Measurements from ENCODE around the gene PPP3CA.

PPP3CA gene

DNA sequence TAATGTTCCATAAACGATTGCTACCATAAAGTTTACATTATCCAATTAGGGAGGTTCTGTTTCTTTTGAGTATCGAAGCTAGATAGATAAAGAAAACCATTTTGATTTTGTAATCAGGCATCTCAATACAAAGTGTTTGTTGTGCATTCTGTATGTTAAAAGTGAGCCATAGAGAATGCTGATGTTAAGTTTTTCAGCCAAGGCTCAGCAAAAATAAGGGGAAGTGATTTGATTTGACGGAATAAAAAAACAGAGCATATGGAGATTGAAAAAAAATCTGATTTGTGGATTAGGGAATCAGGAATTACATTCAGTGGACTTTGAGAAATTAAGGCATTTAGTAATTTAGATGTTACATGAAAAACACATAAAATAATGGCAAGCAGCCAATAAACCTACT lies 314.8 kb downstream of the PPP3CA start:
- TF ChIP-seq YY1 (IDR thresholded peaks at IDR 0.05; ENCODE audit: low read depth) (no peak), TCF12 (IDR thresholded peaks at IDR 0.05; ENCODE audit: low read depth) (no peak), EGR1 (IDR thresholded peaks at IDR 0.05) (no peak)

DNA sequence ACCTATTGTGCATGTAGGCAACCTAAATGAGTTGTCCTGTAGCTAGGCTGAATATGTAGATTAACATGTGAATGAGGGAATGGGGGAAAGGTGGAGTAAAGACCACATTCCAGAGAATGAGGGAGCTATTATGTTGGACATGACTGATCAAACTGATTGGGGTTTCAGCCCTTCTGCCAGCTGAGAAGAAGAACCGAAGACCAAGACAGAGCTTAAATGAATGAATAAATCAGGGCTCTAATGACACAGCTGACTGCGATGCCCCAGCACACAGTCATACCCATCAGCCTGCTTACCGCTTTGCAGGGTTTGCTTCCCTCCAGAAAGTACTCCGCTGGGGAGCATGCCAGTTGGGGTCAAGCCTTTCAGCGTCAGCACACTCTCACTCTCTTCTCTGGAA lies 315.4 kb downstream of the PPP3CA start:
- TF ChIP-seq, protein P1, sequence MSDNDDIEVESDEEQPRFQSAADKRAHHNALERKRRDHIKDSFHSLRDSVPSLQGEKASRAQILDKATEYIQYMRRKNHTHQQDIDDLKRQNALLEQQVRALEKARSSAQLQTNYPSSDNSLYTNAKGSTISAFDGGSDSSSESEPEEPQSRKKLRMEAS (IDR thresholded peaks at IDR 0.05): no peak
- TF ChIP-seq USF1 (IDR thresholded peaks at IDR 0.05): no peak
- TF ChIP-seq YY1 (IDR thresholded peaks at IDR 0.05; ENCODE audit: low read depth): no peak
- no peak for TF ChIP-seq NFIC (IDR thresholded peaks at IDR 0.05)
- no peak for TF ChIP-seq CREB1 (IDR thresholded peaks at IDR 0.05; ENCODE audit: low read depth)
- TF ChIP-seq ZBTB7A (IDR thresholded peaks at IDR 0.05; ENCODE audit: low read depth): no peak
- no peak for TF ChIP-seq TCF12 (IDR thresholded peaks at IDR 0.05; ENCODE audit: low read depth)
- no peak for TF ChIP-seq TEAD4 (IDR thresholded peaks at IDR 0.05)
- TF ChIP-seq EP300 (IDR thresholded peaks at IDR 0.05; ENCODE audit: borderline replicate concordance): no peak
- no peak for TF ChIP-seq FOXM1 (IDR thresholded peaks at IDR 0.05; ENCODE audit: borderline replicate concordance, low read depth)
- TF ChIP-seq, protein P2, sequence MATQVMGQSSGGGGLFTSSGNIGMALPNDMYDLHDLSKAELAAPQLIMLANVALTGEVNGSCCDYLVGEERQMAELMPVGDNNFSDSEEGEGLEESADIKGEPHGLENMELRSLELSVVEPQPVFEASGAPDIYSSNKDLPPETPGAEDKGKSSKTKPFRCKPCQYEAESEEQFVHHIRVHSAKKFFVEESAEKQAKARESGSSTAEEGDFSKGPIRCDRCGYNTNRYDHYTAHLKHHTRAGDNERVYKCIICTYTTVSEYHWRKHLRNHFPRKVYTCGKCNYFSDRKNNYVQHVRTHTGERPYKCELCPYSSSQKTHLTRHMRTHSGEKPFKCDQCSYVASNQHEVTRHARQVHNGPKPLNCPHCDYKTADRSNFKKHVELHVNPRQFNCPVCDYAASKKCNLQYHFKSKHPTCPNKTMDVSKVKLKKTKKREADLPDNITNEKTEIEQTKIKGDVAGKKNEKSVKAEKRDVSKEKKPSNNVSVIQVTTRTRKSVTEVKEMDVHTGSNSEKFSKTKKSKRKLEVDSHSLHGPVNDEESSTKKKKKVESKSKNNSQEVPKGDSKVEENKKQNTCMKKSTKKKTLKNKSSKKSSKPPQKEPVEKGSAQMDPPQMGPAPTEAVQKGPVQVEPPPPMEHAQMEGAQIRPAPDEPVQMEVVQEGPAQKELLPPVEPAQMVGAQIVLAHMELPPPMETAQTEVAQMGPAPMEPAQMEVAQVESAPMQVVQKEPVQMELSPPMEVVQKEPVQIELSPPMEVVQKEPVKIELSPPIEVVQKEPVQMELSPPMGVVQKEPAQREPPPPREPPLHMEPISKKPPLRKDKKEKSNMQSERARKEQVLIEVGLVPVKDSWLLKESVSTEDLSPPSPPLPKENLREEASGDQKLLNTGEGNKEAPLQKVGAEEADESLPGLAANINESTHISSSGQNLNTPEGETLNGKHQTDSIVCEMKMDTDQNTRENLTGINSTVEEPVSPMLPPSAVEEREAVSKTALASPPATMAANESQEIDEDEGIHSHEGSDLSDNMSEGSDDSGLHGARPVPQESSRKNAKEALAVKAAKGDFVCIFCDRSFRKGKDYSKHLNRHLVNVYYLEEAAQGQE (IDR thresholded peaks at IDR 0.05; ENCODE audit: low read depth): no peak
- TF ChIP-seq RAD21 (IDR thresholded peaks at IDR 0.05; ENCODE audit: low read depth): no peak
- TF ChIP-seq EGR1 (IDR thresholded peaks at IDR 0.05): no peak
- no peak for TF ChIP-seq TAF1 (IDR thresholded peaks at IDR 0.05; ENCODE audit: low read depth)
- TF ChIP-seq CEBPB (IDR thresholded peaks at IDR 0.05): no peak

GRCh38 chr4:101028886-101029285 lies 318.4 kb downstream of the PPP3CA start:
- TF ChIP-seq CEBPB (IDR thresholded peaks at IDR 0.05): no peak
- no peak for TF ChIP-seq YY1 (IDR thresholded peaks at IDR 0.05; ENCODE audit: low read depth)
- TF ChIP-seq, protein P2 (IDR thresholded peaks at IDR 0.05; ENCODE audit: low read depth): no peak
- no peak for TF ChIP-seq TAF1 (IDR thresholded peaks at IDR 0.05; ENCODE audit: low read depth)
- TF ChIP-seq CREB1 (IDR thresholded peaks at IDR 0.05; ENCODE audit: low read depth): no peak
- no peak for TF ChIP-seq FOXM1 (IDR thresholded peaks at IDR 0.05; ENCODE audit: borderline replicate concordance, low read depth)

GRCh38 chr4:101027721-101028120 lies 319.6 kb downstream of the PPP3CA start:
- no peak for TF ChIP-seq YY1 (IDR thresholded peaks at IDR 0.05; ENCODE audit: low read depth)
- TF ChIP-seq EP300 (IDR thresholded peaks at IDR 0.05; ENCODE audit: borderline replicate concordance): no peak
- no peak for TF ChIP-seq RAD21 (IDR thresholded peaks at IDR 0.05; ENCODE audit: low read depth)
- TF ChIP-seq, protein P2 (IDR thresholded peaks at IDR 0.05; ENCODE audit: low read depth): no peak
- no peak for TF ChIP-seq FOXM1 (IDR thresholded peaks at IDR 0.05; ENCODE audit: borderline replicate concordance, low read depth)
- no peak for TF ChIP-seq TCF12 (IDR thresholded peaks at IDR 0.05; ENCODE audit: low read depth)
- TF ChIP-seq USF1 (IDR thresholded peaks at IDR 0.05): no peak
- TF ChIP-seq CREB1 (IDR thresholded peaks at IDR 0.05; ENCODE audit: low read depth): no peak
- no peak for TF ChIP-seq NFIC (IDR thresholded peaks at IDR 0.05)
- TF ChIP-seq, protein P1 (IDR thresholded peaks at IDR 0.05): no peak
- TF ChIP-seq TEAD4 (IDR thresholded peaks at IDR 0.05): no peak
- TF ChIP-seq TAF1 (IDR thresholded peaks at IDR 0.05; ENCODE audit: low read depth): no peak
- TF ChIP-seq EGR1 (IDR thresholded peaks at IDR 0.05): no peak
- TF ChIP-seq CEBPB (IDR thresholded peaks at IDR 0.05): no peak
- TF ChIP-seq ZBTB7A (IDR thresholded peaks at IDR 0.05; ENCODE audit: low read depth): no peak

DNA sequence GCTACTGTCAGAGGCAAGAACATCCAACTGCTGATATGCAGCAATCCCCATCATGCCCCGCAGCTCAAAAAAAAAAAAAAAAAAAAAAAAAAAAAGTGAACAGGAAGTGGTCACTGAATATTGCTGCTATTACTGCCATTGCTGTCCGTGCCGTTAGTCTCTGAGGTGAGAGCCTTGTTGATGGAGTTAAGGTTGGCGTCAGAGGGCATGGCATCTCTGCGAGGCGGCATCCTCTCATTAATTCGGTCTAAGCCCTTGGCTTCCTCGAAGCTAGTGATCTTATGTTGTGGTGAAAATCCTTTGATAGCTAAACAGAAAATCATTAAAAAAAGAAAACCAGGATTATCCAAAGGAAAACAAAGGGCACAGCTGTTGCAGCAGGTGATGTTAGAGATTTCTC lies 321.6 kb downstream of the PPP3CA start:
- no peak for TF ChIP-seq TAF1 (IDR thresholded peaks at IDR 0.05; ENCODE audit: low read depth)
- no peak for TF ChIP-seq TEAD4 (IDR thresholded peaks at IDR 0.05)
- TF ChIP-seq ZBTB7A (IDR thresholded peaks at IDR 0.05; ENCODE audit: low read depth): no peak
- TF ChIP-seq CREB1 (IDR thresholded peaks at IDR 0.05; ENCODE audit: low read depth): no peak
- TF ChIP-seq TCF12 (IDR thresholded peaks at IDR 0.05; ENCODE audit: low read depth): no peak
- no peak for TF ChIP-seq NFIC (IDR thresholded peaks at IDR 0.05)
- TF ChIP-seq FOXM1 (IDR thresholded peaks at IDR 0.05; ENCODE audit: borderline replicate concordance, low read depth): no peak
- no peak for TF ChIP-seq RAD21 (IDR thresholded peaks at IDR 0.05; ENCODE audit: low read depth)
